22Rv1 (cell line): ENCODE data around the gene OCA2.

ENCODE experiments used
- CTCF ChIP-seq: fragments of 450-650 bp; IDR thresholded peaks from 2 replicates; pipeline ENCODE4 v1.5.1; 2017; ENCODE audit warnings: mild to moderate bottlenecking
- ZFX ChIP-seq: fragments of 450-650 bp; IDR thresholded peaks from 2 replicates; pipeline ENCODE4 v1.6.1; 2017; ENCODE audit warnings: antibody characterized with exemption, borderline replicate concordance

GRCh38 chr15:28132524-28133275 lies 33.6 kb upstream of the OCA2 start:
- TF ChIP-seq CTCF, result no peak
- no peak for TF ChIP-seq ZFX
